Measurements from ENCODE around the gene APOBEC3F.
"Not testable (repeated sequence)": the region's sequence is repeated elsewhere in the genome, so short reads cannot be mapped to it uniquely, and the experiment has no call there.

Gene APOBEC3F

GRCh38 chr22:39077026-39077840 lies 36.6 kb downstream of the APOBEC3F start, which contains the start of gene APOBEC3G:
APOBEC3G (plus strand) TSS chr22:39077275; CDS start chr22:39077362, 87 bp downstream.
- not testable (repeated sequence) for H3K9me2 ChIP-seq (replicated peaks; ENCODE audit: control insufficient read depth, low read length); H3K27ac ChIP-seq (ENCODE audit: low read depth, low read length); H3K9me3 ChIP-seq (ENCODE audit: control insufficient read depth, insufficient read depth, low read length); H3K27me3 ChIP-seq (ENCODE audit: control insufficient read depth, low read length); H3K79me2 ChIP-seq (ENCODE audit: control insufficient read depth, low read length); H4K20me1 ChIP-seq (ENCODE audit: control insufficient read depth, insufficient read depth, low read depth, low read length); H3K36me3 ChIP-seq (ENCODE audit: control insufficient read depth, low read length)
- Histone ChIP-seq H3K4me3 (ENCODE audit: low read length) (peak within 1 kb of the TSS; percentile 81), H3K4me1 (ENCODE audit: control insufficient read depth, low read length) (peaks cover 54% of the 10 kb centered on the region), H3K4me2 (ENCODE audit: low read length) (peak within 1 kb of the TSS; percentile 94), H3F3A (ENCODE audit: control insufficient read depth, insufficient read depth) (peaks cover 13% of the 10 kb centered on the region)

DNA sequence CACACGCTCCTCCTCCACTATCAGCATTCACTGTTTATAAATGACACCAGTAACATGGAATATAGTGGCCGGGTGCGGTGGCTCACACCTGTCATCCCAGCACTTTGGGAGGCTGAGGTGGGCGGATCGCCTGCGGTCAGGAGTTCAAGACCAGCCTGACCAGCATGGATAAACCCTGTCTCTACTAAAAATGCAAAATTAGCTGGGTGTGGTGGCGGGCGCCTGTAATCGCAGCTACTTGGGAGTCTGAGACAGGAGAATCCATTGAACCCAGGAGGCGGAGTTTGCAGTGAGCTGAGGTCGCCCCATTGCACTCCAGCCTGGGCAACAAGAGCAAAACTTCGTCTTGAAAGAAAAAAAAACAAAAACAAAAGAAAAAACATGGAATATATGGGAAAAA lies 37.2 kb downstream of the APOBEC3F start:
- Histone ChIP-seq H3K4me3 (ENCODE audit: low read length) (peak overlapping the region; percentile 81), H3K4me2 (ENCODE audit: low read length) (peak overlapping the region; percentile 94), H3K4me1 (ENCODE audit: control insufficient read depth, low read length) (peaks cover 48% of the 10 kb centered on the region)
- H3K9me3 ChIP-seq (ENCODE audit: control insufficient read depth, insufficient read depth, low read length); H3K79me2 ChIP-seq (ENCODE audit: control insufficient read depth, low read length); H3K9me2 ChIP-seq (replicated peaks; ENCODE audit: control insufficient read depth, low read length); H3K36me3 ChIP-seq (ENCODE audit: control insufficient read depth, low read length); H3K27ac ChIP-seq (ENCODE audit: low read depth, low read length); H3K27me3 ChIP-seq (ENCODE audit: control insufficient read depth, low read length); H4K20me1 ChIP-seq (ENCODE audit: control insufficient read depth, insufficient read depth, low read depth, low read length); H3F3A ChIP-seq (ENCODE audit: control insufficient read depth, insufficient read depth): not testable (repeated sequence)

GRCh38 chr22:39078329-39078728 lies 37.7 kb downstream of the APOBEC3F start:
- no peak for TF ChIP-seq EZH2phosphoT487 (IDR thresholded peaks at IDR 0.05; ENCODE audit: borderline replicate concordance, low read length)
- TF ChIP-seq, protein P1, sequence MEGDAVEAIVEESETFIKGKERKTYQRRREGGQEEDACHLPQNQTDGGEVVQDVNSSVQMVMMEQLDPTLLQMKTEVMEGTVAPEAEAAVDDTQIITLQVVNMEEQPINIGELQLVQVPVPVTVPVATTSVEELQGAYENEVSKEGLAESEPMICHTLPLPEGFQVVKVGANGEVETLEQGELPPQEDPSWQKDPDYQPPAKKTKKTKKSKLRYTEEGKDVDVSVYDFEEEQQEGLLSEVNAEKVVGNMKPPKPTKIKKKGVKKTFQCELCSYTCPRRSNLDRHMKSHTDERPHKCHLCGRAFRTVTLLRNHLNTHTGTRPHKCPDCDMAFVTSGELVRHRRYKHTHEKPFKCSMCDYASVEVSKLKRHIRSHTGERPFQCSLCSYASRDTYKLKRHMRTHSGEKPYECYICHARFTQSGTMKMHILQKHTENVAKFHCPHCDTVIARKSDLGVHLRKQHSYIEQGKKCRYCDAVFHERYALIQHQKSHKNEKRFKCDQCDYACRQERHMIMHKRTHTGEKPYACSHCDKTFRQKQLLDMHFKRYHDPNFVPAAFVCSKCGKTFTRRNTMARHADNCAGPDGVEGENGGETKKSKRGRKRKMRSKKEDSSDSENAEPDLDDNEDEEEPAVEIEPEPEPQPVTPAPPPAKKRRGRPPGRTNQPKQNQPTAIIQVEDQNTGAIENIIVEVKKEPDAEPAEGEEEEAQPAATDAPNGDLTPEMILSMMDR (IDR thresholded peaks at IDR 0.05; ENCODE audit: low read depth, low read length, poor library complexity, severe bottlenecking), result no peak
- Histone ChIP-seq H3K36me3 (ENCODE audit: control insufficient read depth, low read length) (no peaks in the 10 kb centered on the region), H3K27me3 (ENCODE audit: control insufficient read depth, low read length) (no peaks in the 10 kb centered on the region), H3K27ac (ENCODE audit: low read depth, low read length) (no peak overlapping the region), H3K4me3 (ENCODE audit: low read length) (no peak overlapping the region), H3K4me2 (ENCODE audit: low read length) (no peak overlapping the region), H3F3A (ENCODE audit: control insufficient read depth, insufficient read depth) (peaks cover 6% of the 10 kb centered on the region), H3K9me3 (ENCODE audit: control insufficient read depth, insufficient read depth, low read length) (no peaks in the 10 kb centered on the region), H3K4me1 (ENCODE audit: control insufficient read depth, low read length) (peaks cover 44% of the 10 kb centered on the region), H4K20me1 (ENCODE audit: control insufficient read depth, insufficient read depth, low read depth, low read length) (no peaks in the 10 kb centered on the region), H3K79me2 (ENCODE audit: control insufficient read depth, low read length) (peaks cover 4% of the 10 kb centered on the region; the same call in 1 of the 2 replicates), H3K9me2 (replicated peaks; ENCODE audit: control insufficient read depth, low read length) (no peaks in the 10 kb centered on the region)

GRCh38 chr22:39079054-39079637 lies 38.5 kb downstream of the APOBEC3F start:
- H3K4me2 ChIP-seq (ENCODE audit: low read length); H3K27ac ChIP-seq (ENCODE audit: low read depth, low read length); H3K79me2 ChIP-seq (ENCODE audit: control insufficient read depth, low read length); H4K20me1 ChIP-seq (ENCODE audit: control insufficient read depth, insufficient read depth, low read depth, low read length); H3K27me3 ChIP-seq (ENCODE audit: control insufficient read depth, low read length); H3F3A ChIP-seq (ENCODE audit: control insufficient read depth, insufficient read depth); H3K36me3 ChIP-seq (ENCODE audit: control insufficient read depth, low read length); H3K9me2 ChIP-seq (replicated peaks; ENCODE audit: control insufficient read depth, low read length); H3K4me3 ChIP-seq (ENCODE audit: low read length); H3K9me3 ChIP-seq (ENCODE audit: control insufficient read depth, insufficient read depth, low read length): not testable (repeated sequence)
- H3K4me1 ChIP-seq (ENCODE audit: control insufficient read depth, low read length), result peaks cover 37% of the 10 kb centered on the region

Measured in DOHH2 (cell line).